Ovary (tissue), 9 donors: ENCODE data around the gene ADM. TPM values are rescaled to one million over a fixed set of nuclear protein-coding genes. Genes with fewer than 3 reads are reported as not detected.
"Not testable (repeated sequence)": the region's sequence is repeated elsewhere in the genome, so short reads cannot be mapped to it uniquely, and the experiment has no call there.

Experiments
- DNase-seq, 5 donors: peaks; one replicate each; pipeline ENCODE4 v3.0.0-alpha.2; 2019 to 2020
- H3K27ac ChIP-seq, 2 donors: fragments of 200-600 bp; one replicate each; pipeline versions ENCODE4 v1.5.1 to v1.8.0; 2019 to 2022
- H3K27me3 ChIP-seq: fragments of 200-600 bp; one replicate; pipeline ENCODE4 v1.8.0; 2022
- H3K36me3 ChIP-seq: fragments of 200-600 bp; sonication (generic); one replicate; pipeline ENCODE4 v1.5.1; 2019
- H3K4me1 ChIP-seq: one replicate; pipeline ENCODE4 v1.8.1; 2013; ENCODE audit warnings: mild to moderate bottlenecking, moderate library complexity; ENCODE audit not compliant: insufficient read depth
- H3K4me3 ChIP-seq: fragments of 200-600 bp; sonication (generic); one replicate; pipeline ENCODE4 v1.5.1; 2017
- H3K9me3 ChIP-seq, 2 donors: fragments of 200-600 bp in 1 of 2; sonication (generic) in 1 of 2; one replicate each; pipeline versions ENCODE4 v1.5.1 to v1.8.1; 2013 to 2019; ENCODE audit warnings: mild to moderate bottlenecking in 1 of 2, moderate library complexity in 1 of 2
- CTCF ChIP-seq, 3 donors: fragments of 450-650 bp in 2 of 3; fragments of 200-600 bp in 1 of 3; IDR thresholded peaks; one replicate each; pipeline versions ENCODE4 v1.5.1 to v1.8.0; 2016 to 2022; ENCODE audit warnings: antibody characterized with exemption in 3 of 3, mild to moderate bottlenecking in 1 of 3
- EP300 ChIP-seq: sonication (generic); formaldehyde crosslinking; IDR thresholded peaks from one replicate; pipeline ENCODE4 v1.6.1; 2017; ENCODE audit warnings: antibody characterized with exemption
- POLR2A ChIP-seq: fragments of 450-650 bp; IDR thresholded peaks from one replicate; pipeline ENCODE4 v1.6.1; 2017; ENCODE audit warnings: antibody characterized with exemption, mild to moderate bottlenecking, moderate library complexity
- WGBS, 3 donors: extraction: QIAGEN DNeasy Blood & Tissue Kit in 1 of 3; methylation state at CpG; one replicate each; pipeline versions ENCODE4 v1.1.5 to v1.1.7; 2013 to 2017; 5-methylcytosine and 5-hydroxymethylcytosine counted together
- intact Hi-C, 4 donors: fragments of 100-400 bp; cut with DNase I; formaldehyde crosslinking; loops; one replicate each; pipeline versions ENCODE4 v1.11.0 to v1.15.1; 2022 to 2023
- polyA plus RNA-seq, 2 donors: library from polyadenylated mRNA; stranded (reverse); fragments of 200-250 nt in 1 of 2; fragments of 350-450 nt in 1 of 2; fragmentation: Illumina TruSeq in 1 of 2; extraction: RNeasy Lipid Tissue Mini Kit (QIAGEN cat#74804) in 1 of 2; gene quantifications; one replicate each; pipeline ENCODE4 v1.2.3, GENCODE V29; 2013 to 2014
- total RNA-seq, 7 donors: library from RNA; depleted of rRNA in 2 of 7; stranded (reverse); fragments of >200 nt in 2 of 7; fragmentation: NEBNext Ultra II Directional in 3 of 7; extraction: Animal tissue kit (Norgen Biotek cat#: 25700) in 3 of 7; gene quantifications; one replicate each; pipeline versions ENCODE4 v1.1.0 to v1.2.4, GENCODE V29; 2016 to 2023
- donor health status: DM: no; HTN: no; CAD: no; lungs with moderate emphysema.
- donor health status: DM: no; HTN: no; CAD: no.
- donor health status: Bipolar disorder and iron deficiency.
- donor health status: DM: yes; HTN: yes; CAD: no.
- donor health status: DM: no; HTN: no; CAD: no.
- donor health status: DM: yes; HTN: yes; CAD: no.

ADM gene
- total and polyA plus RNA-seq, 9 donors = 8.2 to 83.8 (median 32.1) TPM

DNA sequence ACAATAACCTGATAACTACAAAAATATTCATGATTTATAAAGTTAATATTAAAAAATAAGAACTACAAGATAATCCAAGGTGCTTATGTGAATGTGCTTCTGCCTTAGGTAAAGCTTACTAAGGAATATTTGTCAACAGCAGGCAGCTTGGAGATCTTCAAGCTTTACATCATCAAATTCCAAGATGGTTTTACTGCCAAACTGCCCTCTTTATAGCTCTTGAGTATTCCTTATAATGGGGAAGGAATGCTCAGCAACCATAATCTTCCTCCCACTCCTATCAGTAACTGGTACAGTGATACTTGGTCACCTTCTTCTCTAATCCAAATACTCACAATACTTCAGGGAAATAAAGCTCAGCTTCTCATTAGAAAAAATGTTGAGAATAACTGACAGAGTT, 40.9 kb upstream of the ADM start:
- peaks cover 2% of the 10 kb centered on the region for H3K4me1 ChIP-seq
- no peaks in the 10 kb centered on the region for H3K36me3 ChIP-seq
- H3K27me3 ChIP-seq = no peaks in the 10 kb centered on the region
- H3K9me3 ChIP-seq = no peaks in the 10 kb centered on the region
- H3K4me3 ChIP-seq = no peak overlapping the region
- no peak overlapping the region for H3K27ac ChIP-seq
- DNase-seq = no peak
- intact Hi-C loops = no loop called here
- TF ChIP-seq EP300 (no peak), POLR2A (no peak), CTCF (IDR thresholded peaks at IDR 0.05) (no peak)

DNA sequence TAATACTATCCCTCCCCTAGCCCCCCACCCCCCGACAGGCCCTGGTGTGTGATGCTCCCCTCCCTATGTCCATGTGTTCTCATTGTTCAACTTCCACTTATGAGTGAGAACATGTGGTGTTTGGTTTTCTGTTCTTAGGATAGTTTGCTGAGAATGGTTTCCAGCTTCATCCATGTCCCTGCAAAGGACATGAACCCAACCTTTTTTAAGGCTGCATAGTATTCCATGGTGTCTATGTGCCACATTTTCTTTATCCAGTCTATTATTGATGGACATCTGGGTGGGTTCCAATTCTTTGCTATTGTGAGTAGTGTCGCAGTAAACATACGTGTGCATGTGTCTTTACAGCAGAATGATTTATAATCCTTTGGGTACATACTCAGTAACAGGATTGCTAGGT, 40.2 kb upstream of the ADM start:
- H3K27ac ChIP-seq, H3K27me3 ChIP-seq, H3K4me1 ChIP-seq, intact Hi-C loops, H3K36me3 ChIP-seq, H3K4me3 ChIP-seq, H3K9me3 ChIP-seq, DNase-seq: not testable (repeated sequence)
- 95 to 98% (median 97%) methylated on average over 3 of the region's 3 CpGs for WGBS, 3 donors

DNA sequence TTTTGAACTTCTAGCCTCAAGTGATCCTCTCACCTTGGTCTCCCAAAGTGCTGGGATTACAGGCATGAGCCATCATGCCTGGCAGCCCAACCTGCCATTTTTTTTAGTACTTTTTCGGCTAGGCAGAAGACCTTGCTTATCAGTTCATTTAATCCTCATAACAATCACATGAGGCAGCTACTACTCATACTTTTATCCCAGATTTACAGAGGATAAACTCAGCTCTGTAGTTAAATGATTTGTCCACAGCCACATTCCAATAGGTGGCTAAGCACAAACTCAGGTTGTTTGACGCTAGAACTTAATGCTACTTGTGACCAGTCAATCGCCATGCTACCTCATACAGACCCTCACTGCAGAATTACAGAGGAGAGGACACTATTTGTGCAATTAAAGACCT, 38.9 kb upstream of the ADM start:
- DNase-seq = no peak
- WGBS, 3 donors = 80 to 96% (median 93%) methylated on average over 3 of the region's 3 CpGs
- H3K36me3 ChIP-seq = no peaks in the 10 kb centered on the region
- no peak for TF ChIP-seq CTCF (IDR thresholded peaks at IDR 0.05)
- TF ChIP-seq POLR2A = no peak
- TF ChIP-seq EP300 = no peak
- peaks cover 2% of the 10 kb centered on the region for H3K4me1 ChIP-seq
- H3K4me3 ChIP-seq = no peak overlapping the region
- no peaks in the 10 kb centered on the region for H3K9me3 ChIP-seq
- H3K27ac ChIP-seq = no peak overlapping the region
- H3K27me3 ChIP-seq = no peaks in the 10 kb centered on the region
- intact Hi-C loops = no loop called here

GRCh38 chr11:10267821-10268220, 37.1 kb upstream of the ADM start:
- WGBS, 3 donors = 8 to 41% (median 12%) methylated on average over 3 of the region's 3 CpGs
- no peaks in the 10 kb centered on the region for H3K36me3 ChIP-seq
- no peaks in the 10 kb centered on the region for H3K9me3 ChIP-seq
- H3K27me3 ChIP-seq = no peaks in the 10 kb centered on the region
- no peak overlapping the region for H3K27ac ChIP-seq
- intact Hi-C loops = no loop called here
- H3K4me1 ChIP-seq = peaks cover 2% of the 10 kb centered on the region
- DNase-seq = no peak
- no peak overlapping the region for H3K4me3 ChIP-seq
- TF ChIP-seq CTCF (IDR thresholded peaks at IDR 0.05) (no peak), EP300 (no peak)

DNA sequence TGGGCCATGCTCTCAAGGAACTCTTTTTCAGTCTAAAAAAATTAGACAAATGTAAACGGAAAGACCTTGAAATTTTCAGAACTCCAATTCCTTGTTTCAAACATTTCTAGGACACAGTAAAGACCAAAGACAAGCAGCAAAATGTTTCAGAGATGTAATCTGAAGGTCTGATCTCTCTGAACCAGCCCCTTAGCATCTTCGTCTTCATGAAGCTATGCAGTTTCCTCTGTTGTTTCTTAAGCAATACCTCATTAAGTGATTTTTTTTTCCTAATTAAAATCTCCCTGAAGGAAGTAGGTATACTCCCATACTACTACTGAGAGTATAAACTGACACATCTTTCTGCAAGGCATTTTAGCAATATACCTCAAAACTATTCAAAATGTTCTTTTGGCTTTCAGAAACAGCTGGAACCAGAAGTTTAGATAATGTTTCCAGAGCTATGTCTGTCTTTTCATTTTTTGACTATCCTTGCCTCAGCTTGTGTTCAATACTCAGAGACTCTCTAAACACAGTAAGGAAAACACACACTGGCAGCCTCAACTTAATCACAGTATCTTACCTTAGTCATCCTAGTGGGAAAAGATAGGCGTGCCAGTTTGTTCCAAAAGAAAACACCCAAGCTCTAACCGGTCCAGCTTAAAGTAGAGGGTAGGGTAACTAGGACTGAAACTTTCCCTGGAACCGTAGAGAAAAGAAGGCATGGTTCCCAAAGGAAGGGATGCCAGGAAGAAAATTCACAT, 36.0 kb upstream of the ADM start:
- H3K36me3 ChIP-seq = no peaks in the 10 kb centered on the region
- TF ChIP-seq EP300 (no peak), POLR2A (no peak), CTCF (IDR thresholded peaks at IDR 0.05) (no peak)
- peaks cover 6% of the 10 kb centered on the region for H3K4me1 ChIP-seq
- H3K9me3 ChIP-seq = no peaks in the 10 kb centered on the region
- no peak overlapping the region for H3K27ac ChIP-seq
- no peaks in the 10 kb centered on the region for H3K27me3 ChIP-seq
- WGBS, 3 donors = 57 to 66% (median 57%) methylated on average over 5 of the region's 5 CpGs
- no peak for DNase-seq
- H3K4me3 ChIP-seq = no peak overlapping the region
- intact Hi-C loops = no loop called here
